T-helper 1 cell treated with Interleukin-12 subunit alpha and Interleukin-12 subunit beta and Interleukin-4 antibody, amounts not matched to agents 30 ng/mL and 1 ng/mL, for 36 hours (primary cell): ENCODE data around the gene OR13C2. TPM values are rescaled to one million over a fixed set of nuclear protein-coding genes. Genes with fewer than 3 reads are reported as not detected.
"Not testable (repeated sequence)": the region's sequence is repeated elsewhere in the genome, so short reads cannot be mapped to it uniquely, and the experiment has no call there.

ENCODE experiments used
- intact Hi-C: fragments of 100-400 bp; cut with micrococcal nuclease; formaldehyde crosslinking; loops from one replicate; pipeline ENCODE4 v1.15.1; 2024
- total RNA-seq: library from RNA; stranded (reverse); gene quantifications from 2 replicates; pipeline ENCODE4 v1.2.3, GENCODE V29; 2022

OR13C2 gene, protein sequence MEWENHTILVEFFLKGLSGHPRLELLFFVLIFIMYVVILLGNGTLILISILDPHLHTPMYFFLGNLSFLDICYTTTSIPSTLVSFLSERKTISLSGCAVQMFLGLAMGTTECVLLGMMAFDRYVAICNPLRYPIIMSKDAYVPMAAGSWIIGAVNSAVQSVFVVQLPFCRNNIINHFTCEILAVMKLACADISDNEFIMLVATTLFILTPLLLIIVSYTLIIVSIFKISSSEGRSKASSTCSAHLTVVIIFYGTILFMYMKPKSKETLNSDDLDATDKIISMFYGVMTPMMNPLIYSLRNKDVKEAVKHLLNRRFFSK
- total RNA-seq: not detected in 2 replicates

DNA sequence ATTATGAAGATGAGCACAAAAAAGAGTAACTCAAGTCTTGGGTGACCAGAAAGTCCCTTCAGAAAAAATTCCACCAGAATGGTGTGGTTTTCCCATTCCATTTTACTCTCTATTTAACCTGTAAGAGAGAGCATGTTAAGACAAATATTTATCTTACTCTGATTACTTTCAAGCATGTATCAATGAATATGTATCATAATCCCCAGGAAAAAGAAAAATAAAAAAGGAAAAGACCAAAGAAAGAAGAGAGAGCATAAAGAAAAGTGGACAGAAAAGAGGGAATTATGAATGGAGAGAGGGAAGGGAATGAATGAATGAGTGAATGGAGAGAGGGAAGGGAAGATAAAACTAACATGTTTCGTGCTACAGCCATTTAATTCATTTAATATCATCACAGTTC, at the start of gene OR13C2:
TSS of gene OR13C2 (minus strand) at position 101 of the 400 bp plus-strand sequence. CDS start at position 101, 0 bp downstream.
- intact Hi-C loops: not testable (repeated sequence)

DNA sequence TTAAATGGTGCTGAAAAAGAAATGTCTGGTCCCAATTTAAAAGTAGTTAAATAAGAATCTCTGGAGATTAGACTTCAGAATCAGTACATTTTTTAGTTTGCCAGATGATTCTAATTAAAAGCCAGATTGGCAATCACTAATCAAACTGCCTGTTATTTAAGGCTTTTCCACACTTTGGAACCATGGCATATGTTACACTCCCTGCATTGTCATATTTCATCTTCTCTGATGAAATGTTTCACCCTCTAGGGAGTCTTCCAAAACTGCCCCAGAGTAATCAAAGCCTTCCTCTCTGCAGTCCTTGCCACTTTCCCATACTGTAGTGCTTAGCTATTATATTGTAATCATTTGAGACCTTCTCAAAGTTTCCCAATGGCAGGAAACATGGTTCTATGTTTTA, 30.0 kb upstream of the OR13C2 start:
- intact Hi-C loops: no loop called here

DNA sequence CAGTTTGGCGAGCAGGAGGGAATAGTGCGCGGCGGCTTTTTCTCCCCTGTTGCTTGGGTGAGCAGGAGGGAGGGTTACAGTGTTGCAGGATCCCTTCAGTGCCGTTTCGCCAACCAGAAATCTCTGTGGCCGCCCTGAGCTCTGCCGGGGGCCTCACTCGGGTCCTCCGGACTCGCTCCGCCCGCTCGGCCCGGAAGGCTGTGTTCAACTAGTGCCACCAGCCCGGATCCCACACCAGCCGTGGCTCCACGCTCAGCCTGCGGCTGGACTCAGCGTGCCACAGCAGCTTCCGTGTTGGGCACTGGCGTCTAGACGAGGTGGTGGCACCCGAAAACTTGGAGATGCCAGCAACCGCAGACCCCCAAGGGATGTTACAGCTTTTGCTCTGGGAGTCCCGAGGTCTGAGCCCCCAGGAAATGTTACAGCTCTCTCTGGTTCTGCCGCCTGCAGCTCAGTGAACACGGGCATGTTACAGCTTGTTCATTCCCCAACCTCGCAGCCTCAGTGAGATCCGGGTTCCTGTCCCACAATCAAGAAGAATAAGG, 28.6 kb upstream of the OR13C2 start:
- intact Hi-C loops: no loop called here

DNA sequence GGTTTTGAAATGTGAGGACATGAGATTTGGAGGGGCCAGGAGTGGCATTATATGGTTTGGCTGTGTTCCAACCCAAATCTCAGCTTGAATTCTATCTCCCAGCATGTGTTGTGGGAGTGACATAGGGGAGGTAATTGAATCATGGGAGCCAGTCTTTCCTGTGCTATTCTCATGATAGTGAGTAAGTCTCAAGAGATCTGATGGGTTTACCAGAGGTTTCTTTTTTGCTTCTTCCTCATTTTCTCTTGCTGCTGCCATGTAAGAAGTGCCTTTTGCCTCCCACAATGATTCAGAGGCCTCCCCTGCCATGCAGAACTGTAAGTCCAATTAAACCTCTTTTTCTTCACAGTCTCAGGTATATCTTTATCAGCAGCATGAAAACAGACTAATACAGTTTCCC, 20.5 kb upstream of the OR13C2 start:
- intact Hi-C loops: not testable (repeated sequence)

DNA sequence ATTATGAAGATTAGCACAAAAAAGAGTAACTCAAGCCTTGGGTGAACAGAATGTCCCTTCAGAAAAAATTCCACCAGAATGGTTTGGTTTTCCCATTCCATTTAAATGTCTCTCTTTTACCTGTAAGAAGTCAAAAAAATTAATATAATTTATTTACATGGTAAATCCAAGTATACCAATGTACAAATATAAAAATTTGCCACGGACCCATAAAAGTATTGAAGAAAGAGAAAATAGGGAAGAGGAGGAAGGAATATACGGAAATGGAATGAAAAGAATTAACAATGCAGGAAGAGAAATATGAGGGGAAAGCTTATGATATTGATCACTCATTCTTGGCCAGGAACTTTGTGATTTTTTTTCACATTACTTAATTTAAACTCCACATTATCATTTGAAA, 12.7 kb upstream of the OR13C2 start, which contains the start of gene OR13C9:
TSS of gene OR13C9 (minus strand) at position 101 of the 400 bp plus-strand sequence. CDS start at position 101, 0 bp downstream.
- intact Hi-C loops: no loop called here

DNA sequence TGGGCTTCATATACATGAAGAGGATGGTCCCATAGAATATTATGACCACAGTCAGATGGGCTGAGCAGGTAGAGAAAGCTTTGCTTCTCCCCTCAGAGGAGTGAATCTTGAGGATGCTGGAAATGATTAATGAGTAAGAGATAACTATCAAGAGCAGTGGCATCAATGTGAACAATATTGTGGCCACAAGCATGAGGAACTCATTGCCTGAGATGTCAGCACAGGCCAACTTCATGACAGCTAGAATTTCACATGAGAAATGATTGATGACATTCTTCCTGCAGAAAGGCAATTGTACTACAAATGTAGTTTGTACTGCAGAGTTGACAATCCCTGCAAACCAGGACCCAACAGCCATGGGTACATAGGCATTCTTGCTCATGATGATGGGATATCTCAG, 12.0 kb upstream of the OR13C2 start:
- intact Hi-C loops: no loop called here

DNA sequence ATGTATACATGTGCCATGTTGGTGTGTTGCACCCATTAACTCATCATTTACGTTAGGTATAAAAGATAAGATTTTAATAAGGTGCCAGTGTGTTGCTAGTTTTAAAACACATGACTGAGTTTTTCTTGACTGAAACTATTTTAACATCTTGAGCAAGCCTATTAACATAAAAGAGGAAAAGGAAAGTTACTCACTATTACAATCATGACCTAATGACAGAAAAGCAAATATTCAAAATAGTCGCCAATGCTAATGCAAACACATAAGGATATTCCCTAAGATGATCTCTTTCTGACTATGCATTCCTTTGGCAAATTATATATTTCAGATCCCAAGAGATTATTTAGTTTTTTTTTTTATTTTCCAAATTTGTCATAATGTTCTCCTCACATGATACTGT, 5.8 kb upstream of the OR13C2 start:
- intact Hi-C loops: no loop called here

DNA sequence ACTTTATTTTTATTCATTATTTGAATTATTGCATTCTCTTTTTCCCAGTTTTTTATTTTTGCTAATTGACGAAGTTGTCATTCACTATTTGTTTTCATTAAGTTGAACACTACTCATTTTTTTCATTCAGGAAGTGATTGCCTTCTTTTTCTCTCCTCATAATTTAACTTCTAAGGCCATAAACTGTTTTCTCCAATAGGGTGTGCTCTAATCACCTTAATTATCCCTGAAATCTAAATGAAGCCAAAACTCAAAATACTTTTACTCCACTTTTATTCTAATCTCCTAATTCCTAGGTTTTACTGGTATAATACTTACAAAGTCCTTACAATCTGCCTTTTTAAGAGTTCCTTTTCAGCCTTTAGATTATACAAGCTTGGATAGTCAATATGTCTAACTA, 2.9 kb upstream of the OR13C2 start:
- intact Hi-C loops: no loop called here

DNA sequence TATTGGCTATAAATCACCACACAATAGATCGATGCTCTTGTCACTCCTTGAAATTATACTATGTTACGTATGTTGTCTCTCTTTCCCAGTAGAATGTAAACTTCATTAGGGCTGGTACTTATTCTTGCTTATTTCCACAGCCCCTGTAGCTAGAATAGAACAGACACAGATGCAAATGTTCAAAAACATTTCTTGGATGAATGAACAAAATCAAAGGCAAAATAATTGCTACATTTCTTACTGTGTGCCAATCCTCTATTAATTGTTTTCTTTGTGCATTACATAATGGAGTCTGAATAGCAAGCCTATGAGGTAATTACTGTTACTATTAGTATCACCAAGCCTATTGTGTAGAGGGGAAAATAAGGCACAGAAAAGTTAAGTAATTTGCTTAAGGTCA, 725 bp upstream of the OR13C2 start:
- intact Hi-C loops: no loop called here

DNA sequence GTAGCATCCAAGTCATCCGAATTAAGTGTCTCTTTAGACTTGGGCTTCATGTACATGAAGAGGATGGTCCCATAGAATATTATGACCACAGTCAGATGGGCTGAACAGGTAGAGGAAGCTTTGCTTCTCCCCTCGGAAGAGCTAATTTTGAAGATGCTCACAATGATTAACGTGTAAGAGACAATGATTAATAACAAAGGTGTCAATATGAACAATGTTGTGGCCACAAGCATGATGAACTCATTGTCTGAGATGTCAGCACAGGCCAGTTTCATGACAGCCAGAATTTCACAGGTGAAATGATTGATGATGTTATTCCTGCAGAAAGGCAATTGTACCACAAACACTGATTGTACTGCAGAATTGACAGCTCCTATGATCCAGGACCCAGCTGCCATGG, 626 bp downstream of the OR13C2 start:
- intact Hi-C loops: no loop called here

DNA sequence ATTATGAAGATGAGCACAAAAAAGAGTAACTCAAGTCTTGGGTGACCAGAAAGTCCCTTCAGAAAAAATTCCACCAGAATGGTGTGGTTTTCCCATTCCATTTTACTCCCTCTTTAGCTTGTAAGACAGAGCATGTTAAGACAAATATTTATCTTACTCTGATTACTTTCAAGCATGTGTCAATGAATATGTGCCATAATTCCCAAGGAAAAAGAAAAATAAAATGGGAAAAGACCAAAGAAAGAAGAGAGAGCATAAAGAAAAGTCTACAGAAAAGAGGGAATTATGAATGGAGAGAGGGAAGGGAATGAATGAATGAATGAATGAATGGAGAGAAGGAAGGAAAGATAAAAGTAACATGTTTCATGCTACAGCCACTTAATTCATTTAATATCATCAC, 6.1 kb downstream of the OR13C2 start, which contains the start of gene OR13C5:
TSS of gene OR13C5 (minus strand) at position 101 of the 400 bp plus-strand sequence. CDS start at position 101, 0 bp downstream.
- intact Hi-C loops: not testable (repeated sequence)

DNA sequence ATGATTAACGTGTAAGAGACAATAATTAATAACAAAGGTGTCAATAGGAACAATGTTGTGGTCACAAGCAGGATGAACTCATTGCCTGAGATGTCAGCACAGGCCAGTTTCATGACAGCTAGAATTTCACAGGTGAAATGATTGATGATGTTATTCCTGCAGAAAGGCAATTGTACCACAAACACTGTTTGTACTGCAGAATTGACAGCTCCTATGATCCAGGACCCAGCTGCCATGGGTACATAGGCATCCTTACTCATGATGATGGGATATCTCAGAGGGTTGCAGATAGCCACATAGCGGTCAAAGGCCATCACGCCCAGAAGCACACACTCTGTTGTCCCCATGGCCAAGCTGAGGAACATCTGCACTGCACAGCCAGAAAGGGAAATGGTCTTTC, 6.7 kb downstream of the OR13C2 start:
- intact Hi-C loops: not testable (repeated sequence)

DNA sequence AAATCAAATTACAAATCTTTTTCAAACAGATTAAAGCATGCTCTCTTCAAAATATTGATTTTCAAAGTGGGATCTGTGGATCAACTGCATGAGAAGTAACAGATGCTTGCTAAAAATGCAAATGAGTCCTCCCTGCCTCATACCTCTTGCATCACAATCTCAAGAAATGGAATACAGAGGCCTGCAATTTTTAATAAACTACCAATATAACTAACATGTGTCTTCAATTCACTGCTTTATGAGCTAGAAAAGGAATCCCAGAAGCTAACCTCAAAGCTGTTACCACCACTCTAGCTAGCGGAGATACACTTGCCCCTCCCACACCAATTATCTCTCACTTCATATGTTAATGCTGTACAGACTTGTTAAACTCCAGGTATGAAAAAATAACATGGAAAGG, 15.8 kb downstream of the OR13C2 start:
- intact Hi-C loops: no loop called here

DNA sequence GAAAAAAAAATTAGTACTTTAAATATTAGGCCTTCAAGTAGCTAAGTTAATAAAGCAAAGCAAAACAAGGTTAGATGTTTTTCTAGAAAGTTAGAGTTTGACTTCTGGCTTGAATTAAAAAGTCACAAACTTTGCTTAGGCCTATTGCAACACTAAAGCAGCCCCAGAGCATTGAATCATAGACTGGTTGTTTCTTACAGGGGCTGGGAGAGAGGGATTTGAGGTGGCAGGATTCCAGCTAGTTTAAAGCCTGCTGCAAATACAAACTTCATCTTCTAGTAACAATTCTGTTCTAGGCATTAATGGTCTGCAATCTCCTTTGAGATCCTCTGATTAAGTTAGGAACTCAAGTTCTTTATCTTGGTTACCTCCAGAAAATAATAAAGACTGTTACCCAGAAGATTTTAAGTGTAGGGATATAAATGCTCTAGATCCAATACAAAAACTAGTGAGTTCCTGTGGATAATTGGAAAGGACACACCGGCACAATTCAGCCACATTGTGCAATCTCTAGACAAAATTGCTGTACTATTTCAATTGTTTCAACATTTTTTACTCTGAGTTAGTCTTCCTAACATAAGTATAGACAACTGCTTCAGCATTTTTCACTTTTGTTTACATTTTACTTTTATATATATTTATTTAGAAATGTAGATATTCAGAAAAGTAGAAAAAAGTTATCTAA, 18.8 kb downstream of the OR13C2 start:
- intact Hi-C loops: no loop called here

DNA sequence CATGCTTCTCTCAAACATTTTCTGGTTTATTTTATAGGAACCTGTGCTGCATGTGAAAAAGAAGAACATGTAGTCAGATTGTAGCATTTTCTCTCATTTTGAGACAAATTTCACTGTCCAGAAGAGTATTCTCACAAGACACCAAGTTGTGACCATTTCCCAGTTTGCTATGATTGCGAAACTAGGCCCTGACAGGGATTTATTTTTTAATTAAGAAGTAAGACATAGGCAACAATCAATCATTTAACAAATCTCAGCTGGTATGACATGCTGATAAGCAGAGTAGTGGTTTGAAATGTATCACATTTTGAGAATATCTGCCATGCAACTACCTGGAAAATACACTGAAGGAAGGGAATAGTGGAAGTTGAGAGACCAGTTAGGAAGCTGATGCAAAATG, 24.9 kb downstream of the OR13C2 start:
- intact Hi-C loops: no loop called here

DNA sequence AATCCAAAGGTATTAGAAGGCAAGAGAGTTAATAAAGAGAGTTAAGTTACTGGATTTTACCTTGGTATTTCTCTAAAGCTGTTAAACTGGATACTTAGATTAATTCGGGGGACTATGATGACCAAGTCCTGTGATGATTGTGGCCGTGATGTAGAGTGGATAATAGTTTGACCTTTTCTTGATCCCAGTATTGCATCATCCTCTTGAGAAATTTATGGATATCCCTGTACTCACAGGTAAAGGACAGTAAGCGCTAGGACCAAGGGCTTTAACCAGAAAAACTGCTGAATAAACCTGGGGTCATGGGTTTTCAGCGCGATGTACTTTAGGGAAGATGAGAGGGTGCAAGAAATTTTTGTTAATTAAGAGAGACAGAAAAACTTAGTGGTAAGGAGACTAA, 28.2 kb downstream of the OR13C2 start:
- intact Hi-C loops: no loop called here

DNA sequence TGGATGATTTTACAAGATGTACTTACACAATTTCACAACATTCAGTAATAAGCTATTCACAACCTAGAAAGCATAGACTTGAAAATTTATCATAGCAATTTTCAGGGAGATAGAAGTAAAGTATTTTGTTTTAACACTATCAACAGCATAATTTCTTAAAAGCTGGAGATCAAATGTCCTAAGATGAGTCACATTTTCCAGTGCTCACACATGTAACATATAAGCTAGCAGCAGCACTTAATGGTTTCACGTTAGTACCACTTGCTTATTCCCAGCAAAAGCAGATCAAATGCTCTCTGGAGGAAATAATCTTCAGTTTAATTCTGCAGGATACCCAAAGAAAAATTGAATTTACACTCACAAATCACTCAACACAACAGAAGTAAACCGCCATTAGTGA, 30.0 kb downstream of the OR13C2 start:
- intact Hi-C loops: no loop called here

DNA sequence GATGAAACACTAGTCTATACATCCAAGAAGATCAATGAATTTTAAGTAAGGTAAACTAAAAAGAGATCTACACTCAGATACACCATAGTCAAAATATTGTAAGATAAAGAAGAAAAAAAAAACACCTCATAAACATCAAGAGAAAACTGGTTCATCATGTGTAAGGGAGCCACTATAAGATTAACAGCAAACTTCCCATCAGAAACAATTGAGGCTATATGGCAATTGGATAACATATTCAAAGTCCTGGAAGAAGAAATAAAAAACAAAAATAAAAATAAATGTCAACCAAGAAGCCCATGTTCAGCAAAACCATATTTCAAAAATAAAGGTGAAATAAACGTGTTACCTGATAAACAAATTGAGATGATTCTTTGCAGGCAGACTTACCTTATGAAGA, 32.8 kb downstream of the OR13C2 start:
- intact Hi-C loops: no loop called here

DNA sequence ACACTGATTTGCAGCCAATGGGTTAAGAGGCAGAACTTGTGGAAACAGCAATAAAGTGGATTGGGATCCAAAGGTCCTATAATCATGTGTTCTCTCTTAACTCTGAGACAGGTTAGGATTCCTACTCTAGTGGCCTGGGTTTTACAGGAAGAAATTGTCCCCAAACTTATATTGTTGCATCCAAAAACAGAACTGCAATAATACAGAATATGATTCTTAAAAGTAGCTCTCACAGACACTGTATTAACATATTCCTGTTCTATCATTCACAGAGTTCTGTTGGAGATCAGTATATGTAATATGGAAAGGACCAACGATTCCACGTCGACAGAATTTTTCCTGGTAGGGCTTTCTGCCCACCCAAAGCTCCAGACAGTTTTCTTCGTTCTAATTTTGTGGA, 36.6 kb downstream of the OR13C2 start, which contains the start of gene OR13C8:
TSS of gene OR13C8 (plus strand) at position 301 of the 400 bp plus-strand sequence. CDS start at position 301, 0 bp downstream.
- intact Hi-C loops: no loop called here

DNA sequence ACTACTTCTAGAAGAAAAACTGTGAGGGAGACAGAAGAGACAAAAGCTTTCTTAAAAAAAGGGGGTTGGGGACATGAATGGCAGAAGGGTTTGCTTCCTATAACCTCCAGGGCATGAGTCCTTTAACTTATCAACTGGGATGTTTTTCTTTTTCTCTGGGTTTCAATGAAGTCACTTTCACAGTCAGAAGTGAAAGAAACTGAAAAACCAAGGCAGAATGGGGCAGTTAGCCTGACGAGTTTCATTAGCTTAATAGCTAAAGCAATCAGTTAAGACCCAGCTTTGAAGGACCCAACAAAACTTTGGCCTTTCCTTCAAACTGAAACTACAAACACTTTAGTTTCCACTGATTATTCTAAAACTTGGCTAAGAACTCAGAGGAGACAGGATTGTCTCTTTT, 41.1 kb downstream of the OR13C2 start:
- intact Hi-C loops: no loop called here

DNA sequence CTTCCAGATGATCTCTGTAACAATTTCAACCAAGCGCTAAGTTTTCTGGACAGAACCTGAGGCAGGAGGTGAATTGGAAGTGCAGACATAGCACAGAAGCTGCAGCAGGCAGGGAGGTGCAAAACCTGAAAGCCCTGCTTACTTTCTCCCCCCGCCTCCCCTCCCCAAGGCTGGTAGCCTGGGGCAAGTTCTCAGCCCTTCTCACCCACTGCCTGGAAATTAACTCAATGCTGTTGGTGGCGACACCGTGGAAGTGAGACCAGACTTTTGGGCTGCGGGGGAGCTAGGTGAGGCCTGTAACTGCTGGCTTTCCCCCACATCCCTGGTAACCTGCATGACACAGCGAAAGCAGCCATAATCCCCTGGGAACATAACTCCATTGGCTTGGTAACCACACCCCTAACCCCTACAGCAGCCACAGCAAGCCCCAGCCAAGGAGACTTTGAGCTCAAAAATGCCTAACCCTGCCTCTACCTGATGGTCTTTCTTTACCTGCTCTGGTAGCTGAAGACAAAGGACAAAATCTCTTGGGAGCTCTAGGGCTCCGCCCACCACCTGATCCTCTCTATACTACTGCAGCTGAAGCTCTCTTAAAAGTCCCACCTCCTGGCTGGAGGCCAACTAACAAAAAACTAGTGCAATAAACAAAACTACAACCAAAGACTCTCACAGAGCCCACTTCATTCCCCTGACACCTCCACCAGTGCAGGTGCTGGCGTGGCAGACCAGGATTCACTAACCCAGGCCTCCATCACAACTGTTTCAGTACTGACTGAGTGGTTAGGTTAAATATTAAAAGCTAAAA, 48.4 kb downstream of the OR13C2 start:
- intact Hi-C loops: no loop called here
